Peyer's patch (tissue), 4 donors: Measurements from ENCODE around the gene PHF13.

ENCODE experiments used
- POLR2A ChIP-seq, 2 donors: fragments of 450-650 bp; IDR thresholded peaks; one replicate each; pipeline ENCODE4 v1.5.1; 2017; ENCODE audit warnings: antibody characterized with exemption in 2 of 2, mild to moderate bottlenecking in 2 of 2, moderate library complexity in 2 of 2
- TF ChIP-seq, protein P1 (sequence below), 6 experiments: fragments of 450-650 bp in 4 of 6; fragments of 200-600 bp in 2 of 6; sonication (generic) in 1 of 6; IDR thresholded peaks; one replicate each; pipeline ENCODE4 v1.5.1; 2017 to 2019; ENCODE audit warnings: antibody characterized with exemption in 6 of 6, mild to moderate bottlenecking in 3 of 6, moderate library complexity in 1 of 6

DNA sequence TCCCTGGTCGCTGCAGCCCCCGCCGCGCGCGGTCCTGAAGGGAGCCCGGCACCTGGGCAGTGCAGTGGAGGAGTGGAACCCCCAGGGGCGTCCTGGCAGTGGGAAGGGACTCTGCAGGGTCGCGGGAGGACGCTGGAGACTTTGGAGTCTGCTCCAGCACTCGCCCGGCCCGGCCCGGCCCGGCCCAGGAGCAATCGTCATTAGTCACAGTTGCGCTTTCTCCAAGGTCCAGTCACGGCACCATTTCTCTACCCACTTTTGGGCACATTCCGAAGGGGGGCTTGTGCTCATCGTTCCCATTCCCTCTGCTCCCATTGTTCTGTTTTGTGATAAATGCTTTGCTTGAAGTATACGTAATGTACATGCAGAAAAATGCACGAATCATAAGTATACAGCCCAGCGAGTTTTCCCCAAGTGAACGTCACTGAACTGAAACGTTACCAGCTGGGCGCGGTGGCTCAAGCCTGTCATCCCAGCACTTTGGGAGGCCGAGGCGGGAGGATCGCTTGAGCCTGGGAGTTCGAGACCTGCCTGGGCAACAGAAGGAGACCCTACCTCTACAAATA, 12.1 kb downstream of the PHF13 start:
- TF ChIP-seq, protein P1, sequence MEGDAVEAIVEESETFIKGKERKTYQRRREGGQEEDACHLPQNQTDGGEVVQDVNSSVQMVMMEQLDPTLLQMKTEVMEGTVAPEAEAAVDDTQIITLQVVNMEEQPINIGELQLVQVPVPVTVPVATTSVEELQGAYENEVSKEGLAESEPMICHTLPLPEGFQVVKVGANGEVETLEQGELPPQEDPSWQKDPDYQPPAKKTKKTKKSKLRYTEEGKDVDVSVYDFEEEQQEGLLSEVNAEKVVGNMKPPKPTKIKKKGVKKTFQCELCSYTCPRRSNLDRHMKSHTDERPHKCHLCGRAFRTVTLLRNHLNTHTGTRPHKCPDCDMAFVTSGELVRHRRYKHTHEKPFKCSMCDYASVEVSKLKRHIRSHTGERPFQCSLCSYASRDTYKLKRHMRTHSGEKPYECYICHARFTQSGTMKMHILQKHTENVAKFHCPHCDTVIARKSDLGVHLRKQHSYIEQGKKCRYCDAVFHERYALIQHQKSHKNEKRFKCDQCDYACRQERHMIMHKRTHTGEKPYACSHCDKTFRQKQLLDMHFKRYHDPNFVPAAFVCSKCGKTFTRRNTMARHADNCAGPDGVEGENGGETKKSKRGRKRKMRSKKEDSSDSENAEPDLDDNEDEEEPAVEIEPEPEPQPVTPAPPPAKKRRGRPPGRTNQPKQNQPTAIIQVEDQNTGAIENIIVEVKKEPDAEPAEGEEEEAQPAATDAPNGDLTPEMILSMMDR (IDR thresholded peaks at IDR 0.05), result no peak
- TF ChIP-seq POLR2A (IDR thresholded peaks at IDR 0.05), result no peak
